HG03025 (cell line): ENCODE measurements around the gene CHFR.
A peak's percentile ranks its signal among the peaks of the same experiment; 100 is the strongest.
"Not testable (repeated sequence)": the region's sequence is repeated elsewhere in the genome, so short reads cannot be mapped to it uniquely, and the experiment has no call there.

Experiments
- ATAC-seq: cut with Tn5 transposase; IDR thresholded peaks from one replicate; pipeline ENCODE4 v1.9.1; 2021; ENCODE audit warnings: mild to moderate bottlenecking, moderate library complexity; ENCODE audit not compliant: unreplicated experiment, low FRiP score

CHFR gene

GRCh38 chr12:132887513-132888351, at the start of gene CHFR:
CHFR (minus strand) TSS chr12:132887605; CDS start chr12:132887328, 277 bp downstream.
- peak; percentile 96 for ATAC-seq

GRCh38 chr12:132936921-132937320, 49.5 kb upstream of the CHFR start:
- not testable (repeated sequence) for ATAC-seq

- ATAC-seq = no peak
Observed at GRCh38 chr12:132936163-132936562, 48.8 kb upstream of the CHFR start.

- no peak for ATAC-seq
Observed at GRCh38 chr12:132926415-132926833, 39.0 kb upstream of the CHFR start.

- no peak for ATAC-seq
Observed at GRCh38 chr12:132925597-132926414, 38.4 kb upstream of the CHFR start.

- no peak for ATAC-seq
Observed at GRCh38 chr12:132924356-132924755, 37.0 kb upstream of the CHFR start.

- no peak for ATAC-seq
Observed at GRCh38 chr12:132923356-132923909, 36.0 kb upstream of the CHFR start.

- no peak for ATAC-seq
Observed at GRCh38 chr12:132922676-132923075, 35.3 kb upstream of the CHFR start.

GRCh38 chr12:132921685-132922084, 34.3 kb upstream of the CHFR start:
- no peak for ATAC-seq

GRCh38 chr12:132918680-132919079, 31.3 kb upstream of the CHFR start:
- ATAC-seq = no peak

- ATAC-seq = peak; percentile 7
Observed at GRCh38 chr12:132909030-132909368, 21.6 kb upstream of the CHFR start.

- peak; percentile 87 for ATAC-seq
Observed at GRCh38 chr12:132908145-132909029, 21.0 kb upstream of the CHFR start.

GRCh38 chr12:132907789-132908144, 20.4 kb upstream of the CHFR start:
- ATAC-seq = not testable (repeated sequence)

- no peak for ATAC-seq
Observed at GRCh38 chr12:132907216-132907615, 19.8 kb upstream of the CHFR start.

- no peak for ATAC-seq
Observed at GRCh38 chr12:132904718-132905328, 17.4 kb upstream of the CHFR start.

- no peak for ATAC-seq
Observed at GRCh38 chr12:132899033-132899432, 11.6 kb upstream of the CHFR start.

GRCh38 chr12:132888852-132889251, 1.4 kb upstream of the CHFR start:
- no peak for ATAC-seq

- peak; percentile 19 for ATAC-seq
Observed at GRCh38 chr12:132886529-132887477, 602 bp downstream of the CHFR start.

GRCh38 chr12:132881818-132882217, 5.6 kb downstream of the CHFR start:
- no peak for ATAC-seq
